ENCODE measurements around the gene RBPJ. TPM values are rescaled to one million over a fixed set of nuclear protein-coding genes. Genes with fewer than 3 reads are reported as not detected.

Gene RBPJ
- total RNA-seq, 2 donors from 2014 or later, result 71.1 to 78.0 TPM

DNA sequence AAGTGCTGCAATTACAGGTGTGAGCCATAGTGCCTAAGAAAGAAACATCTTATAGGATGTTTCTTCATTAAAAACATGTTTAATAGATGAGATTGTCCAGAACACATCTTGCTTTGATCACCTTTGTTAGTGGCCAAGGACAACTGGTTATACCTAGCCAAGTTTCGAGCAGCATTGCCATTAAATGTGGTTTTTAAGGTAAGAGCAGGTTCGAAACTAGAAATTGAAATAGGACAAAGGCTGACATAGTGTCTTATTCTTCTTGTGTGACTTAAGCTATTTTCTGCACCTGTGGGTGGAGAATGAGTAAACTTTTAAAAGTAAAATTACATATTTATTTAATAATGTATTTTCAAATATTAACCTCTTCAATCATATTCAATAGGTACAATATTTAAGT, 59.0 kb downstream of the RBPJ start:
- Mint-ChIP-seq H3K27me3 (ENCODE audit: insufficient read depth) (no peaks in the 10 kb centered on the region), H3K27ac (no peak overlapping the region), H3K9me3 (no peaks in the 10 kb centered on the region), H3K36me3 (ENCODE audit: low read depth) (peaks cover 4% of the 10 kb centered on the region), H3K4me3 (no peak overlapping the region), H3K4me1 (peaks cover 12% of the 10 kb centered on the region)
- H3K36me3 ChIP-seq (ENCODE audit: control insufficient read depth, insufficient read depth, low read length), result no peaks in the 10 kb centered on the region
- no peak overlapping the region for H3K4me3 ChIP-seq (ENCODE audit: low read length)
- no peaks in the 10 kb centered on the region for H3K27me3 ChIP-seq (ENCODE audit: control insufficient read depth, insufficient read depth, low read length, poor library complexity, severe bottlenecking)
- TF ChIP-seq, protein P1, sequence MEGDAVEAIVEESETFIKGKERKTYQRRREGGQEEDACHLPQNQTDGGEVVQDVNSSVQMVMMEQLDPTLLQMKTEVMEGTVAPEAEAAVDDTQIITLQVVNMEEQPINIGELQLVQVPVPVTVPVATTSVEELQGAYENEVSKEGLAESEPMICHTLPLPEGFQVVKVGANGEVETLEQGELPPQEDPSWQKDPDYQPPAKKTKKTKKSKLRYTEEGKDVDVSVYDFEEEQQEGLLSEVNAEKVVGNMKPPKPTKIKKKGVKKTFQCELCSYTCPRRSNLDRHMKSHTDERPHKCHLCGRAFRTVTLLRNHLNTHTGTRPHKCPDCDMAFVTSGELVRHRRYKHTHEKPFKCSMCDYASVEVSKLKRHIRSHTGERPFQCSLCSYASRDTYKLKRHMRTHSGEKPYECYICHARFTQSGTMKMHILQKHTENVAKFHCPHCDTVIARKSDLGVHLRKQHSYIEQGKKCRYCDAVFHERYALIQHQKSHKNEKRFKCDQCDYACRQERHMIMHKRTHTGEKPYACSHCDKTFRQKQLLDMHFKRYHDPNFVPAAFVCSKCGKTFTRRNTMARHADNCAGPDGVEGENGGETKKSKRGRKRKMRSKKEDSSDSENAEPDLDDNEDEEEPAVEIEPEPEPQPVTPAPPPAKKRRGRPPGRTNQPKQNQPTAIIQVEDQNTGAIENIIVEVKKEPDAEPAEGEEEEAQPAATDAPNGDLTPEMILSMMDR (conservative IDR thresholded peaks at IDR 0.05), result no peak
- DNase-seq, result no peak
- WGBS, 2 experiments (ENCODE audit: insufficient coverage in 1 of 2, insufficient read length in 1 of 2), result 97 to 100% methylated on average over 1 to 2 of the region's 2 CpGs
- H3K9me3 ChIP-seq (ENCODE audit: control insufficient read depth, low read length), result no peaks in the 10 kb centered on the region
- H3K4me1 ChIP-seq (ENCODE audit: control insufficient read depth, insufficient read depth, low read length), result no peaks in the 10 kb centered on the region
- no peak overlapping the region for H3K9ac ChIP-seq (ENCODE audit: extremely low read depth, low read length, poor library complexity, severe bottlenecking)
- H3K27ac ChIP-seq (ENCODE audit: low read depth, low read length), result no peak overlapping the region

DNA sequence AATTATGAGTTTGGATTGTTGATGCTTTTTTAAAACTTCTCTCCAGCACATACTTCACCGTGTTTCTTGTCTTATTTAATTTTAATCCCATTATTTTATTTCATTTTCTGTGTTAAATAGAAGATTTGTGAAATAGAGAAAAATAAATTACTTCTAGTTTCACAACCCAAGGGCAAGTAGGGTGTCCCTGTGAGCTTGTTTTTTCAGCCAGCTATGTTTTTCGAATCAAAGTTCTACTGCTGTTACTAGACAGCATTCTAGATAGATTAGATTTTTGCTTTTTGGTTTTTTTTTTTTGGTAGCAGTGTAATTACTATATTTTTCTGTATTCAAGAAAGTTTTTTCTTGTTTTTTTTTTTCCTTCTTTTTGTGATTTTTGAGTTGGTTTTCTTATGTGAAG, 59.9 kb downstream of the RBPJ start:
- Mint-ChIP-seq H3K27ac (no peak overlapping the region), H3K36me3 (ENCODE audit: low read depth) (peaks cover 7% of the 10 kb centered on the region)

DNA sequence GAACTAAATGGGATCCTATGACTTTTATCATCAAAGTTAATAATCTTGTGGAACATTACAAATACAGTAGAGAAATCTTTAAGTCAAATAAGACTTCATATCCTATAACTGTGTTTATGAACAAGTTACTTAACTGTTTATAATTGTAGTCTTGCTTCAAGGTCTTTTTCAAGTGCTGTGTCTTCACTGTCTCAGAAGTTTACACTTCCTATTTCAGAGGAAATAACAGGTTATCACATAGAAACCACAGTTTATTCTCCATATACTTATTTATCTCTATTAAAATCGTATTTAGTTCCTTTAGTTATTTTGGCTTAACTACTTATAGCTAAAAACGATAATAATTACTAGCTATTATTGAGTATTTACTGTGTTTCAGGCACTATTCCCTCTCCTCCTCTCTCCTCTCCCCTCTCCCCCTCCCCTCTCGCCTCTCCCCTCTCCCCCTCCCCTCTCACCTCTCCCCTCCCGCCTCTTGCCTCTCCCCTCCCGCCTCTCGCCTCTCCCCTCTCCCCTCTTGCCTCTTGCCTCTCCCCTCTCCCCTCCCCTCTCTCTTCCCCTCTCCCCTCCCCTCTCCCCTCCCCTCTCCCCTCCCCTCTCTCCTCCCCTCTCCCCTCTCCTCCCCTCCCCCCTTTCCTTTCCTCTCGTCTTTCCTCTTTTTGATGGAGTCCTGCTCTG, 63.7 kb downstream of the RBPJ start:
- WGBS, 2 experiments (ENCODE audit: insufficient coverage in 1 of 2, insufficient read length in 1 of 2), result 85% methylated on average over 2 of the region's 7 CpGs; no CpG with 5 or more reads in 1 of the 2 experiments
- Histone ChIP-seq H3K27ac (ENCODE audit: low read depth, low read length) (no peak overlapping the region), H3K36me3 (ENCODE audit: control insufficient read depth, insufficient read depth, low read length) (peaks cover 30% of the 10 kb centered on the region), H3K9ac (ENCODE audit: extremely low read depth, low read length, poor library complexity, severe bottlenecking) (no peak overlapping the region), H3K27me3 (ENCODE audit: control insufficient read depth, insufficient read depth, low read length, poor library complexity, severe bottlenecking) (no peaks in the 10 kb centered on the region), H3K4me3 (ENCODE audit: low read length) (no peak overlapping the region), H3K9me3 (ENCODE audit: control insufficient read depth, low read length) (peaks cover 14% of the 10 kb centered on the region), H3K4me1 (ENCODE audit: control insufficient read depth, insufficient read depth, low read length) (no peaks in the 10 kb centered on the region)
- DNase-seq, result no peak
- Mint-ChIP-seq H3K9me3 (no peaks in the 10 kb centered on the region), H3K36me3 (ENCODE audit: low read depth) (peaks cover 32% of the 10 kb centered on the region), H3K4me3 (no peak overlapping the region), H3K4me1 (peaks cover 2% of the 10 kb centered on the region), H3K27ac (no peak overlapping the region), H3K27me3 (ENCODE audit: insufficient read depth) (no peaks in the 10 kb centered on the region)
- TF ChIP-seq, protein P1 (conservative IDR thresholded peaks at IDR 0.05), result no peak

More for the DNA sequence above, 59.9 kb downstream of the RBPJ start:
- Histone ChIP-seq H3K27ac (ENCODE audit: low read depth, low read length) (no peak overlapping the region), H3K27me3 (ENCODE audit: control insufficient read depth, insufficient read depth, low read length, poor library complexity, severe bottlenecking) (no peaks in the 10 kb centered on the region), H3K9ac (ENCODE audit: extremely low read depth, low read length, poor library complexity, severe bottlenecking) (no peak overlapping the region), H3K4me3 (ENCODE audit: low read length) (no peak overlapping the region), H3K4me1 (ENCODE audit: control insufficient read depth, insufficient read depth, low read length) (no peaks in the 10 kb centered on the region), H3K36me3 (ENCODE audit: control insufficient read depth, insufficient read depth, low read length) (no peaks in the 10 kb centered on the region), H3K9me3 (ENCODE audit: control insufficient read depth, low read length) (no peaks in the 10 kb centered on the region)
- no peaks in the 10 kb centered on the region for H3K9me3 Mint-ChIP-seq
- H3K27me3 Mint-ChIP-seq (ENCODE audit: insufficient read depth), result no peaks in the 10 kb centered on the region
- TF ChIP-seq, protein P1 (conservative IDR thresholded peaks at IDR 0.05), result no peak
- H3K4me1 Mint-ChIP-seq, result peaks cover 12% of the 10 kb centered on the region
- no peak overlapping the region for H3K4me3 Mint-ChIP-seq
- no peak for DNase-seq
- 100% methylated on average over 1 of the region's 2 CpGs; no CpG with 5 or more reads in 1 of the 2 experiments for WGBS, 2 experiments (ENCODE audit: insufficient coverage in 1 of 2, insufficient read length in 1 of 2)

Measured in endodermal cell (in vitro differentiated cells).